Measurements from ENCODE around the gene ANKMY2. TPM values are rescaled to one million over a fixed set of nuclear protein-coding genes. Genes with fewer than 3 reads are reported as not detected.
"Not testable (repeated sequence)": the region's sequence is repeated elsewhere in the genome, so short reads cannot be mapped to it uniquely, and the experiment has no call there.

Gene ANKMY2
- total RNA-seq, 1 donor from 2014 or later, result 21.5 TPM

DNA sequence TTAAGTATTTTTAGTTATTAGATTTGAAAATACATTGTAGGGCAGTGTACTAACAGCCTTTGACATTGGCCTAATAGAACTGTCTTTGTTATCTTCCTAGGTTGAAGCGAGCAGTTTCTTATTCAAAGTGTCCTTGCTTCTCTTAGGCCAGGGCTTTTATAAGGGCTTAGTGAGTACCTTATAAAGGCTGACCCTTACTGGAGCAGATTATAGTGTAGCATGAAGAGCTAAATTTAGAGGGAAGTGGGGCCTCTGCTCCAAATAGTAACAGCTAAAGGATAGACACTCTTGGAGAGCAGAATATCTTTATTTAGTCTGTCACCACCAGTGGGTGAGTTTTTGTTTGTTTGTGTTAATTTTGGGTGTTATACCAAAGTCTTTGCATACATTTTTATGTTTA, 16.4 kb upstream of the ANKMY2 start:
- intact Hi-C loops (cut with DNase I), result no loop called here
- no peak for DNase-seq
- ATAC-seq (ENCODE audit: poor library complexity), result peak; percentile 93

DNA sequence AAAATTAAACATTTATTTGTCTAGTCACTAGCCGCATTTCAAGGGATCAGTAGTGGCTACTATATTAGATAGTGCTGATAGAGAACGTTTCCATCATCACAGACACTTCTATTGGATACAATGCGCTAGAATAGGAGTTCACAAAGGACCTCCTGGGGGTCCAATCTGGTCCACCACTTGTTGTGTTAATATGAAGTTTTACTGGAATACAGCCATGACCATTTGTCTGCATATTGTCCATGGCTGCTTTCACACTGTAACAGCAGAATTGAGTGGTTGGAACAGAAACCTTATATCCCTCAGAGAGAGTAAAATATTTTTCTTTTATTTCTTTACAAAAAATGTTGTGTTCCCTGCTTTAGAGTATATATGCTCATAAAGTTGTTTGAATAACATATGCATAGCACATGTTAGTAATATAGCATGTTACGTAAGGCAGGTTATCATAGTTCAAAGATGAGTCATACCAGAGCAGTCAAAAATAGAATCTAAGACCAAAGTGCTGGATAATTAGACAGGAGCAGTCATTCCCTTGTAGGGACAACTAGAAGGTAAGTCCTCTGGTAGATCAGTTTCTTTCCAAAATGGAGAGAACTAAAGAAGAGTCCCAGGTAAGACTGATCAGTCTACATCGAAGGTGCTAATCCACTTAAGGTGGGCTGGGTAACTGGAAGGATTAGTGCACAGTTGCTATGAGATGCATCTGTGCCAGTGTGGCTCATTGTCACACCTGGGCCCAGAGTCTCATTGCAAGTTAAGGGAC, 15.3 kb upstream of the ANKMY2 start:
- ATAC-seq (ENCODE audit: poor library complexity) (peak; percentile 82), DNase-seq (no peak)
- intact Hi-C loops (cut with DNase I), result no loop called here

DNA sequence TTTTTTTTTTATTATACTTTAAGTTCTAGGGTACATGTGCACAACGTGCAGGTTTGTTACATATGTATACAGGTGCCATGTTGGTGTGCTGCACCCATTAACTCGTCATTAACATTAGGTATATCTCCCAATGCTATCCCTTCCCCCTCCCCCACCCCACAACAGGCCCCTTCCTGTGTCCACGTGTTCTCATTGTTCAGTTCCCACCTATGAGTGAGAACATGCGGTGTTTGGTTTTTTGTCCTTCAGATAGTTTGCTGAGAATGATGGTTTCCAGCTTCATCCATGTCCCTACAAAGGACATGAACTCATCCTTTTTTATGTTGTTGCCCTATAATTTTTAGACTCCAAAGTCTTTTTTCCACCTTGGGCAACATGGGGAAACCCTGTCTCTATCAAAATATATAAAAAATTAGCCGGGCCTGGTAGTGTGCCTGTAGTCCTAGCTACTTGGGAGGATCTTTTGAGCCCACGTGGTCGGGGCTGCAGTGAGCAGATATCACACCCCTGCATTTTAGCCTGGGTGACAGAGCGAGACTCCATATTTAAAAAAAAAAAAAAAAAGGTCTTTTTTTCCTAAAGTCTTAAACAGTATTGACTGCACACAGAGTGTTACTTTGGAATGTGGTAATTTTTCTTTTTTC, 14.4 kb upstream of the ANKMY2 start:
- intact Hi-C loops (cut with DNase I); ATAC-seq (ENCODE audit: poor library complexity); DNase-seq: not testable (repeated sequence)

DNA sequence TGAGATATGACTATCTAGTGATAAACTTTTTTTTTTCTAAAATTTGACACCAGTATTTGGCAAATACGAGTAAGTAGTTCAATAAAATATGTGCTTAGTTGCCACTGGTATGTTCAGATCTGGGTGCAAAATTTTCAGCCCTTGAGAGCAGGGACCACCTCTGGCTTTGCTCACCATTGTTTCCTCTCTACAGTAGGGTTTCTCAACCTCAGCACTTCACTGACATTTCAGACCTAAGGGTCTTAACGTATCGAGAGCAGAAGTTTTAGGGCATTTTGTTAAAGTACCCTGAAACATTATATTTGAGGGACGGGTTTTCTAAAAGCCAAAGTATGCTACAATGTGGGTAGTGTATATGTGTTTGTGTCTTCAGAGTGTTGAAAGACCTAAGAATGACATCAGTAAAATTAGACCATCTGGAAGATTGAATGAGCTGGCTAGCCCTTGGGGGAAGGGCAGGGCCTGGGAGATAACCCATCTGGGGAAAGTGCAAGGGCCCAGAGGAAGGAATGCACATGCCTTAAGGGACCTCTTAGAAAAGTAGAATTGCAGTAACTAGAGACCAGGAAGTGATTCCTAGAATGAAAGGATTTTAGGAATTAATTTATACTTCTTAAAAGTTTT, 12.2 kb upstream of the ANKMY2 start:
- peak; percentile 40 for ATAC-seq (ENCODE audit: poor library complexity)
- intact Hi-C loops (cut with DNase I), result no loop called here
- no peak for DNase-seq

DNA sequence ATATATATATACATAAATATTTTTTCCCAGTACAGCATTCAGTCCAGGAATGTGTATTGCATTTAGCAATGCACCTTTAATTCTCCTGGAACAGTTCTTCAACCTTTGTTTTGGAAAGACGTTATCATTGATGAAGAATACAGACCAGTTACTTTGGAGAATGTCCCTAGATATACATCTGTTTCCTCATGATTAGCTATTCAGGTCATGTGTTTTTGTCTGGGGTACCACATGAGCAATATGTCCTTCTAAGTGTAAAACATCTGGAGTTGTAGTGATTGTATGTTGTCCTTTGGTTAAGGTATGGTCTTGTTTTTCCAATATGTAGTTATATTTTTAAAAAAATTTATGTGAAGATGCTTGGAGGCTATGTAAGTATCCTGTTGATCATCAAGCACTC, 10.6 kb upstream of the ANKMY2 start:
- ATAC-seq (ENCODE audit: poor library complexity) (no peak), DNase-seq (no peak)
- intact Hi-C loops (cut with DNase I), result no loop called here

DNA sequence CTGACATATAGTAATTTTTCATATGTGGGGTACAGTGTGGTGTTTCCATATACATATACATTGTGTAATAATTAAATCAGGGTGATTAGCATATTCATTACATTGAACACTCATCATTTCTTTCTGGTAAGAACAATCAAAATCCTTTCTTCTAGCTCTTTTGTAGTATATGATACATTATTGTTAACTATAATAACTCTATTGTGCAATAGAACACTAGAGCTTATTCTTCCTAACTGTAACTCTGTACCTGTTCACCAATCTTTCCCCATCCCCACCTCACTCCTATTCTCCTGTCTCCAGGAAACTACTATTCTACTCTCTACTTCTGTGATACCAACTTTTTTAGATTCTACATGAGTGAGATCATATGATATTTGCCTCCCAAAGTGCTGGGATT, 9.8 kb upstream of the ANKMY2 start:
- ATAC-seq (ENCODE audit: poor library complexity) (no peak), DNase-seq (no peak)
- intact Hi-C loops (cut with DNase I), result no loop called here

DNA sequence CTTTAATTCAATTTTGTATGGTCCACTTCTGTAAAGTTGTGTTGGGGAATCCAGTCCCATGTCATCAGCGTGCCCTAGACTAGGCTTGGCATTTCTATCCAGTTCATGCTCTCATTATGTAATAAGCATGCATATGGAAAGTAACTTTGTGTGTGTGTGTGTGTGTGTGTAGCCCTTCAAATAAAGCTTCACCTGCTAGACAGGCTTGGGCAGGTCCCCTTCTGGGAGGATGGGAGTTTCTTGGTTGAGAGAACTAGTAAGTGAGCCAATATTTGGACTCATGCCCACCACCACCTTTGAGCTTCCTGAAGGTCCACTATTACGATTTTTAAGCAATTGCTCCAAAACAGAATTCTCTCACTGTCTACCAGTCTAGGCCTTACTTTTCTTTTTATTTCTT, 7.3 kb upstream of the ANKMY2 start:
- DNase-seq (no peak), ATAC-seq (ENCODE audit: poor library complexity) (no peak)
- intact Hi-C loops (cut with DNase I), result no loop called here

DNA sequence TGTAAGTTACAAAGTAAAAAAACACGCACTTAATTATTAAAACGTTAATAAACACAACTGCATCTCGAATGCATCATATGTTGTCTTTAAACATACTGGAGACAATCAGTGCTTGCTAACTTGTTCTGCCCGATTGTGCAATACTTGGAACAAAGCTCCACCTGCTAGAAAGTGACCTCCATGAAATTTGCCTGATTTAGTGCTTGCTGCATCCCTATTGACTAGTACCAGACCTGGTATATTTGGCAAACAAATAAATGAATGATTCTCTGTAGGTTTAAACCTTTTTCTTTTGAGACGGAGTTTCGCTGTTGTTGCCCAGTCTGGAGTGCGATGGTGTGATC, 6.7 kb upstream of the ANKMY2 start:
- intact Hi-C loops (cut with DNase I), result no loop called here
- DNase-seq (no peak), ATAC-seq (ENCODE audit: poor library complexity) (peak; percentile 75)

DNA sequence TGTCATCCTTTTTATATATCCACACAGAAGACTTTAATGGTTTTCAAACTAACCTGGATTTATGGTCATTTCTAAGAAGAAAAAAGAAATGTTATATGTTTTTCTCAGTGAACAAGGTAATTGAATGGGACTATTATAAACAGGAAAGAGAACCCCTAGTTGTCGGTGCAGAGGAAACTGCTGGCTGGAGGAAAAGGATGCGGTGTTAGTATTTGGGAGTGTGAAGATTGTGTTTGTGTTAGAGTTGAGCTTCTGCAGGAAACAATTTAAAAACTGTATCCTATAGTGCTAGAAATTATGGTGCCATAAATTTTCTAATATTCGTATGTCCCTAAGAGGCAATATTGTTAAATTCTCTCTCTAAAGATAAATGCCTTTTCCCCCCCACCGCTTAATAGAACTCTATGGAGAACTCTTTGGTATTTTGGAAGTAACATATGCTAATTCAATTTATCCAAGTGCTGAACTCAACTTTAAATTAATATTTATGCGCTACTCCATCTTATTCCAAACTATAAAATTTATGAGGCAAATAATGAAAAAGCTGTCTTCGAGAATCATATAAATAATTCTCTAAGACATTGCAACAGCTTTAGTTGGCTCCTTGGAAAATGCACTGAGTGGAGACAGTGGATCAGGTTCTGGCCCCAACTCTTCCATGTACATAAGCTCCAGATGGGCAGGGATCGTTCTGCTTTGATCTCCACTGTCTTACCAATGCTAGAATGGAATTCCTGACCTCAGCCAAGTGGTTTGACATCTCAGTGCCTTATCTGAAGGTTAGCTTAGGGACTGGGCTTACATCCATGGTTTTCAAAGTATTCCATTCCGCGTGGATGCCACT, 6.1 kb upstream of the ANKMY2 start:
- ATAC-seq (ENCODE audit: poor library complexity) (peak; percentile 68), DNase-seq (no peak)
- intact Hi-C loops (cut with DNase I), result no loop called here

DNA sequence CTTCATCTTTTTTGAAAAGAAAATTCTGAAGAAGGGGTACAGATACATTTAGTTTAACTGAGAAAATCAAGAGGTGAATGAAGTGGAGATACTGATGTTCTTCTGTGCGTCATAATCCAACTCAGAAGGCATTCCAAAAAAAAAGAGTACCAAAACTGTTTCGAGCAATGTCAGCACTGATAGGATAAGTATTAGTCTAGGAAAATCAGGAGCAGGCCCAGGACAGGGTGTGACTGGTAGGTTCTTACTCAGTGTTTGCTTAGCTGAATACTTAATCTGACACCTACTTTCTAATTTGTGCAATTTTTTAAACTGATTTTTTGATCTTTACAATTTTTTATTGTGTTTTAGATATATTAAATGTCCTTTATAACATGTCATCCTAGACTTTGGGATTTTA, 4.7 kb upstream of the ANKMY2 start:
- DNase-seq, result no peak
- intact Hi-C loops (cut with DNase I), result no loop called here
- no peak for ATAC-seq (ENCODE audit: poor library complexity)

DNA sequence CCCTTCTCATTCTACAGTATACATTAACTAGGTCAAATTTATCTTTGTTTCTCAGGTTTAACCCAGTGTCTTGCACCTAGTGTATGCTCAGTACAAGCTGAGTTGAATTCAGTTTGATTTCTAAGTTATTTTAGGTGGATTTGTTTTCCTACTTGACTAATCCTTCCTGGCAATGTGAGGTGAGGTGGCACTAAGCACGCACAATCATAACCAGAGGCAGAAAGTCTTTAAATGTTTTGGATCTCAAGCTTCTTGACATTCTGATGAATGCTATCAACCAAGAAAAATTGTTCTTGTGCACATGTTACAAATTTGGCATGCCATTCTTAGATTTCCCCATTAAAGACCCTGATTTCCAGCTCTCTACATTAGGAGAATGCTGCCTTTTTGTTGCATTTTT, 3.6 kb upstream of the ANKMY2 start:
- intact Hi-C loops (cut with DNase I), result no loop called here

DNA sequence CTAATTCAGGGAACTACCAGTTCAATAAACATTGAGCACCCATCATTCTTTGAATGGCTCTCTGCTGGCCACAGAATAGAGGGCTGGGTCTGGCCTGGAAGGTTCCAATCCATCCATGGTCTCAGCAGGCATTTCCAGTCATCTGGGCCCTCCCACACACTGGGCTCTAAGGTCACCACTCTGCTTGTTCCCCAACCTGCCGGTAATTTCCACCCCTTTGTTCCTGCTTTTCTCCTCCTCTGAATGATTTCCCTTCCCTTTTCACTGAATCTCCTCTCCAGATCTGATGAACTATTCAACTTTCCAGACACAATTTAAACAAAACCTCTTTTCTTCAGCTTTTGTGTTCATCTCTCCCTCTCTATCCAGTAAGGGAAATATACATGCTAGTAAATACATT, 3.0 kb upstream of the ANKMY2 start:
- no peak for DNase-seq
- ATAC-seq (ENCODE audit: poor library complexity), result no peak
- intact Hi-C loops (cut with DNase I), result no loop called here

More for the DNA sequence above, 3.6 kb upstream of the ANKMY2 start:
- no peak for ATAC-seq (ENCODE audit: poor library complexity)
- DNase-seq, result no peak

DNA sequence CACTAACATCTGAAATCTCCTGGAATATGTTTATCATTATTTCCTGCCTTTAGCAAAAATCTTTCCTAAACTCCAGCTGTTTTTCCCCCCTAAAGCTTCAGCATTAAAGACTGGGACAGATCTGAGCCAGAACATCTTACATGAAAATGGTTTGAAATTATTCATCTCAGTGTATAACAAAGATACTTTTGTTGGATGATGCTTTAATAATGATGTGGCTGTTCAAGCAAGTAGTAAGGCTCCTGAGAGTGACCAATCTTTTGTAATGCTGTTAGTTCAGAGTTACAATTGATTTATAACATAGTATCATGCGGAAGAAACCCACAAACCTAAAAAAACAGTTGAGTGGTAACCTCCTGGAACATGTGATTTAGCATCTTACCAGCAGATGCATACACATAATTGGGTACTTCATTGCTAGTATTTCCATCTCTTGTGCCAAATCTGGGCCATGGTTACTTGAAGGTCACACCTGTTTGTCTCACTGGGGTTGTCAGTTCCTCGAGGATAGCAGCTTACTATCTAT, 1.9 kb upstream of the ANKMY2 start:
- intact Hi-C loops (cut with DNase I), result no loop called here
- DNase-seq (no peak), ATAC-seq (ENCODE audit: poor library complexity) (no peak)

DNA sequence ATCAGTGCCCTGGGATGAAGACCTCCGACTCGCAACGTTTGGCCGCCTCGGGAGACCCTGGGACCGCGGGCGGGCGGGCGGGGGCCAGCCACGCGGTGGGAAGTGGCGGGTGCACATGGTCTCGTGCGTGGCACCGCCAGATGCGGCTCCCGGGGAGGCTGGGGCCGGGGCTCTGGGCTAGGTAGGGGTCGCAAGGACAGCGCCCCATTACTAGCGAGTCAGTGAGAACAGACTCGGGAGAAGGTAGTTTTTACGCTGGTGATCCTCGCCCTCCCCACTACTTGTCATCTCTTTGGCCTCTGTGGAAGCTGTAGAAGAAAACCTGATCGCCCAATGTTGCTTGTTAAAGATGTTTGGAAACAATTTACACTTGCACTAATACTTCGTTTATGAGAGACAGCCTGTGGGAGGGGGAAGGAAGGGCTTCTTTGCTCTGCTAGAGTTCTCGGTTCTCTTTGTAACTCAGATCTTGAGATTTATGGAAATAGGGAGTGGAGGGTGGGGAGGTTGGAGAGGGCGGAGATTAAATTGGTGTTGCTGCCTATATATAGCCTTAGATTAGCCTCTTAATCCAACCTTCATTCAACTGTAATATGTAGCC, 1.0 kb upstream of the ANKMY2 start:
- DNase-seq (no peak), ATAC-seq (ENCODE audit: poor library complexity) (peak; percentile 7)
- intact Hi-C loops (cut with DNase I), result no loop called here

DNA sequence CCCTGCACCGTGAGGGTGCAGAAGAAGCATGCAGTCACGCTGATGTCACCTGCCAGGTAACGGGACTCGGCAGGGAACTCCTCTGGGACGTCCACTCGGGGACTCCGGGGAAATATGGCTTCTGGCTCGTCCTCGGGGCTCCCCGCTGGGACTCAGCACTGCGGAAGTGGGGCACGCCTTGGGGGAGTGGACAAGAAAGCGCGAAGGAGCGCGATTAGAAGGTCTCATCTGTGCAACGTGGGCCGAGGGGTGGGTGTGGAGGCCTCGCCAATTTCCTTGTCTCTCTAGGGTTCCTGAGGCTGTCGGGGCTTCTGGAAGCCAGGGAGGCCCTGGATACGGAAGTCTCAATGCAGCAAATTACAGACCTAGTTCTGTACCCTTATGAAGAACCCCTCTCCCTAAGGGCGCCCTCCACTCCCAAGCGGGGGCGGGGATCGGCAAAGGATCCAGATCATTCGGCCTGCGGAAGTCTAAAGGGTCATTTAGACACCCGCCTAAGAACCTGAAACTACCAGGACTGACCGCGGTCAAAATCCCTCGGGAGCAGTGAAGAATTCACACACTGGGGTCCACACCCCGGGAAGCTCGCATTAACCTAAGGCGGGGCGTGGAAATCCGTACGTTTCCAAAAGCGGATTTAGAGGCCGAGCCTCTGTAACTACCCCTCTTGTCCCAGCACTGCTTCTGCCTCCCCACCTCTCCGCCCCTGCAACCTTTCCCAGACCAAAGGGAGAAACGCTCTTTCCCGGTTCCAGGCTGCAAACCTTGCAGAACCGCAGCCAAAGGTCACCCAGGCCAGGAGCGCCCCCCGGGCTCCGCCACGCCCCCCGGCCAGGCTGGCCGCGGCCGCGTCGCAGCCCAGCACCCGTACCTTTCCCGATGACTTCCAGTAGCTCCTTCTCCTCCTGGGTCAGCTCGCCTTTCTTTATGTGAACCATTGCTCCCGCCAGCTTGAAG, 640 bp downstream of the ANKMY2 start:
- DNase-seq (peak; percentile 60), ATAC-seq (ENCODE audit: poor library complexity) (peak; percentile 40)

DNA sequence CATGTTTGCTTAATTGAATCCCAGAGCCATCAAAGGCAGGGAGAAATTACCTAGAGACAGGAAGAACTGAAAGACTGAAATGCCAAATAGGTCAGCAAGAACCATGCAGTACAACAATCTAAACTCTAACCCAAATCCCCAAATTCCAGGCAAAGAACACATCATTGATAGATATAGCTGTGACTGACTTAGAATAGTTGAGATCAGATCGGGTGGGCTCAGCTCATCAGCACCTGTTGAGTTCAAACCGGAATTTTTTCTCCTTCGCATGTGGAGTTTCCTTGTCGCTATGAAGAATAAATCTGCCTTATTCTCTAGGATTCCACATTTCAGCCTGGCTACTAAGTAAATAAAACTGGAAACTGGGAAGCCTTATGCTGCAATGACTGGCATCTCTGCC, 1.4 kb downstream of the ANKMY2 start:
- intact Hi-C loops (cut with DNase I), result no loop called here
- DNase-seq (no peak), ATAC-seq (ENCODE audit: poor library complexity) (no peak)

More for the DNA sequence above, 640 bp downstream of the ANKMY2 start:
- intact Hi-C loops (cut with DNase I), result no loop called here
